Measurements from ENCODE around the gene CARD19. TPM values are rescaled to one million over a fixed set of nuclear protein-coding genes. Genes with fewer than 3 reads are reported as not detected.
A peak's percentile ranks its signal among the peaks of the same experiment; 100 is the strongest.

The CARD19 gene
- total and polyA plus RNA-seq, 9 of the 15 experiments (the other 6 are each of a cell fraction or from before 2014, with no cell fraction given), result 0.90 to 34.9 (median 14.6) TPM

GRCh38 chr9:93134015-93134739 is 38.2 kb downstream of the CARD19 start, which contains the start of gene NINJ1 (continued):
- TF ChIP-seq, protein P1, sequence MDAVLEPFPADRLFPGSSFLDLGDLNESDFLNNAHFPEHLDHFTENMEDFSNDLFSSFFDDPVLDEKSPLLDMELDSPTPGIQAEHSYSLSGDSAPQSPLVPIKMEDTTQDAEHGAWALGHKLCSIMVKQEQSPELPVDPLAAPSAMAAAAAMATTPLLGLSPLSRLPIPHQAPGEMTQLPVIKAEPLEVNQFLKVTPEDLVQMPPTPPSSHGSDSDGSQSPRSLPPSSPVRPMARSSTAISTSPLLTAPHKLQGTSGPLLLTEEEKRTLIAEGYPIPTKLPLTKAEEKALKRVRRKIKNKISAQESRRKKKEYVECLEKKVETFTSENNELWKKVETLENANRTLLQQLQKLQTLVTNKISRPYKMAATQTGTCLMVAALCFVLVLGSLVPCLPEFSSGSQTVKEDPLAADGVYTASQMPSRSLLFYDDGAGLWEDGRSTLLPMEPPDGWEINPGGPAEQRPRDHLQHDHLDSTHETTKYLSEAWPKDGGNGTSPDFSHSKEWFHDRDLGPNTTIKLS (IDR thresholded peaks at IDR 0.05; ENCODE audit: borderline replicate concordance, low read depth), result no peak
- TF ChIP-seq KDM5B (IDR thresholded peaks at IDR 0.05; ENCODE audit: insufficient replicate concordance, low read depth, low read length), result peak; percentile 53
- no peak for TF ChIP-seq RHOXF2B (CRISPR knock-in tag; conservative IDR thresholded peaks at IDR 0.05)
- no peak for TF ChIP-seq COPS2 (conservative IDR thresholded peaks at IDR 0.05)
- TF ChIP-seq, protein P2, sequence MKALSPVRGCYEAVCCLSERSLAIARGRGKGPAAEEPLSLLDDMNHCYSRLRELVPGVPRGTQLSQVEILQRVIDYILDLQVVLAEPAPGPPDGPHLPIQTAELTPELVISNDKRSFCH (CRISPR knock-in tag; IDR thresholded peaks at IDR 0.05), result no peak
- TF ChIP-seq, protein P2 (tag; IDR thresholded peaks at IDR 0.05), result no peak
- TF ChIP-seq ZNF232 (CRISPR knock-in tag; IDR thresholded peaks at IDR 0.05), result no peak
- TF ChIP-seq TFAM (CRISPR knock-in tag; conservative IDR thresholded peaks at IDR 0.05), result no peak
- TF ChIP-seq, protein P3, sequence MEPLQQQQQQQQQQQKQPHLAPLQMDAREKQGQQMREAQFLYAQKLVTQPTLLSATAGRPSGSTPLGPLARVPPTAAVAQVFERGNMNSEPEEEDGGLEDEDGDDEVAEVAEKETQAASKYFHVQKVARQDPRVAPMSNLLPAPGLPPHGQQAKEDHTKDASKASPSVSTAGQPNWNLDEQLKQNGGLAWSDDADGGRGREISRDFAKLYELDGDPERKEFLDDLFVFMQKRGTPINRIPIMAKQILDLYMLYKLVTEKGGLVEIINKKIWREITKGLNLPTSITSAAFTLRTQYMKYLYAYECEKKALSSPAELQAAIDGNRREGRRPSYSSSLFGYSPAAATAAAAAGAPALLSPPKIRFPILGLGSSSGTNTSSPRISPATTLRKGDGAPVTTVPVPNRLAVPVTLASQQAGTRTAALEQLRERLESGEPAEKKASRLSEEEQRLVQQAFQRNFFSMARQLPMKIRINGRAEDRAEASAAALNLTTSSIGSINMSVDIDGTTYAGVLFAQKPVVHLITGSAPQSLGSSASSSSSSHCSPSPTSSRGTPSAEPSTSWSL (CRISPR knock-in tag; IDR thresholded peaks at IDR 0.05; ENCODE audit: borderline replicate concordance), result no peak
- TF ChIP-seq RNF2 (IDR thresholded peaks at IDR 0.05), result no peak
- 0 out of 2 replicates have a peak, but pooled peaks have one; percentile 25 for TF ChIP-seq TCF3 (CRISPR knock-in tag; IDR thresholded peaks at IDR 0.05)
- peak; percentile 24; the same call in 1 of the 2 replicates for TF ChIP-seq DPF2 (IDR thresholded peaks at IDR 0.05)
- no peak for TF ChIP-seq THRA (IDR thresholded peaks at IDR 0.05)
- no peak for TF ChIP-seq CHD1 (IDR thresholded peaks at IDR 0.05; ENCODE audit: low read length)
- TF ChIP-seq ZNF311 (CRISPR knock-in tag; IDR thresholded peaks at IDR 0.05), result no peak
- TF ChIP-seq ZBTB7A (IDR thresholded peaks at IDR 0.05; ENCODE audit: borderline replicate concordance, control insufficient read depth, low read depth, low read length), result peak; percentile 84; the same call in 1 of the 2 replicates
- no peak for TF ChIP-seq SFPQ (IDR thresholded peaks at IDR 0.05; ENCODE audit: low read depth, low read length)
- TF ChIP-seq CBX1 (IDR thresholded peaks at IDR 0.05; ENCODE audit: low read depth), result no peak; the same call in 1 of the 2 replicates
- TF ChIP-seq PPARD (CRISPR knock-in tag; IDR thresholded peaks at IDR 0.05), result no peak

Measured in K562 (cell line).